Neuron (in vitro differentiated cells): Measurements from ENCODE around the gene DUSP22.

ENCODE experiments used
- H2AFZ ChIP-seq: one replicate; pipeline ENCODE4 v1.6.1; 2013; ENCODE audit warnings: low read depth, mild to moderate bottlenecking, inconsistent platforms, low read length, moderate library complexity
- H3K27me3 ChIP-seq: one replicate; pipeline ENCODE4 v1.6.1; 2013; ENCODE audit warnings: low read length; ENCODE audit not compliant: insufficient read depth
- H3K36me3 ChIP-seq: one replicate; pipeline ENCODE4 v1.6.1; 2013; ENCODE audit warnings: low read length; ENCODE audit not compliant: insufficient read depth
- H3K4me1 ChIP-seq: one replicate; pipeline ENCODE4 v1.6.1; 2013; ENCODE audit warnings: low read length; ENCODE audit not compliant: insufficient read depth
- H3K4me3 ChIP-seq: 2 replicates; pipeline ENCODE4 v1.5.1; 2013; ENCODE audit warnings: mild to moderate bottlenecking, low read length, moderate library complexity
- H3K9me3 ChIP-seq: one replicate; pipeline ENCODE4 v1.6.1; 2013; ENCODE audit warnings: low read length

The DUSP22 gene

GRCh38 chr6:348860-349396 lies 56.6 kb downstream of the DUSP22 start:
- Histone ChIP-seq H2AFZ (no peak overlapping the region), H3K27me3 (no peaks in the 10 kb centered on the region), H3K4me1 (no peaks in the 10 kb centered on the region), H3K36me3 (no peaks in the 10 kb centered on the region), H3K9me3 (no peaks in the 10 kb centered on the region), H3K4me3 (no peak overlapping the region)

- Histone ChIP-seq H3K27me3 (no peaks in the 10 kb centered on the region), H3K4me1 (no peaks in the 10 kb centered on the region), H3K36me3 (no peaks in the 10 kb centered on the region), H3K4me3 (no peak overlapping the region), H2AFZ (no peak overlapping the region), H3K9me3 (no peaks in the 10 kb centered on the region)
Measured at GRCh38 chr6:349491-349921, 57.2 kb downstream of the DUSP22 start.

- Histone ChIP-seq H3K36me3 (no peaks in the 10 kb centered on the region), H3K4me1 (no peaks in the 10 kb centered on the region), H3K4me3 (no peak overlapping the region), H2AFZ (no peak overlapping the region), H3K9me3 (no peaks in the 10 kb centered on the region), H3K27me3 (no peaks in the 10 kb centered on the region)
Measured at GRCh38 chr6:350371-350770, 58.1 kb downstream of the DUSP22 start.

GRCh38 chr6:351011-351866 lies 59.0 kb downstream of the DUSP22 start:
- Histone ChIP-seq H3K27me3 (no peaks in the 10 kb centered on the region), H2AFZ (no peak overlapping the region), H3K36me3 (no peaks in the 10 kb centered on the region), H3K4me3 (no peak overlapping the region), H3K4me1 (no peaks in the 10 kb centered on the region), H3K9me3 (no peaks in the 10 kb centered on the region)

GRCh38 chr6:351867-352289 lies 59.6 kb downstream of the DUSP22 start:
- Histone ChIP-seq H3K9me3 (no peaks in the 10 kb centered on the region), H3K27me3 (no peaks in the 10 kb centered on the region), H2AFZ (no peak overlapping the region), H3K36me3 (no peaks in the 10 kb centered on the region), H3K4me3 (no peak overlapping the region), H3K4me1 (no peaks in the 10 kb centered on the region)

GRCh38 chr6:352474-352873 lies 60.2 kb downstream of the DUSP22 start:
- H3K36me3 ChIP-seq, result no peaks in the 10 kb centered on the region

GRCh38 chr6:352896-353470 lies 60.7 kb downstream of the DUSP22 start:
- no peaks in the 10 kb centered on the region for H3K27me3 ChIP-seq
- no peaks in the 10 kb centered on the region for H3K4me1 ChIP-seq
- no peak overlapping the region for H2AFZ ChIP-seq
- H3K9me3 ChIP-seq, result no peaks in the 10 kb centered on the region
- no peaks in the 10 kb centered on the region for H3K36me3 ChIP-seq
- no peak overlapping the region for H3K4me3 ChIP-seq

More at GRCh38 chr6:352474-352873, 60.2 kb downstream of the DUSP22 start:
- Histone ChIP-seq H3K4me1 (no peaks in the 10 kb centered on the region), H3K4me3 (no peak overlapping the region), H3K27me3 (no peaks in the 10 kb centered on the region), H2AFZ (no peak overlapping the region), H3K9me3 (no peaks in the 10 kb centered on the region)

GRCh38 chr6:353642-354614 lies 61.6 kb downstream of the DUSP22 start:
- H3K36me3 ChIP-seq, result no peaks in the 10 kb centered on the region
- no peak overlapping the region for H3K4me3 ChIP-seq
- no peaks in the 10 kb centered on the region for H3K4me1 ChIP-seq
- H3K27me3 ChIP-seq, result no peaks in the 10 kb centered on the region
- H2AFZ ChIP-seq, result no peak overlapping the region
- no peaks in the 10 kb centered on the region for H3K9me3 ChIP-seq

- H3K4me1 ChIP-seq, result no peaks in the 10 kb centered on the region
- no peaks in the 10 kb centered on the region for H3K36me3 ChIP-seq
- H3K4me3 ChIP-seq, result no peak overlapping the region
- no peaks in the 10 kb centered on the region for H3K9me3 ChIP-seq
- no peaks in the 10 kb centered on the region for H3K27me3 ChIP-seq
- H2AFZ ChIP-seq, result no peak overlapping the region
Measured at GRCh38 chr6:354631-355280, 62.5 kb downstream of the DUSP22 start.

GRCh38 chr6:355373-356208 lies 63.3 kb downstream of the DUSP22 start:
- H3K27me3 ChIP-seq, result no peaks in the 10 kb centered on the region
- no peaks in the 10 kb centered on the region for H3K36me3 ChIP-seq
- H3K4me1 ChIP-seq, result no peaks in the 10 kb centered on the region
- no peaks in the 10 kb centered on the region for H3K9me3 ChIP-seq
- no peak overlapping the region for H2AFZ ChIP-seq
- no peak overlapping the region for H3K4me3 ChIP-seq

- Histone ChIP-seq H3K9me3 (no peaks in the 10 kb centered on the region), H3K4me1 (no peaks in the 10 kb centered on the region), H3K4me3 (no peak overlapping the region), H3K36me3 (no peaks in the 10 kb centered on the region), H3K27me3 (no peaks in the 10 kb centered on the region), H2AFZ (no peak overlapping the region)
Measured at GRCh38 chr6:356828-357251, 64.6 kb downstream of the DUSP22 start.
